ENCODE measurements around the gene SLC19A2. TPM values are rescaled to one million over a fixed set of nuclear protein-coding genes. Genes with fewer than 3 reads are reported as not detected.

Gene SLC19A2
- total RNA-seq, 1 experiment from 2014 or later: 10.1 TPM

- no peaks in the 10 kb centered on the region for H3K4me1 ChIP-seq (ENCODE audit: control insufficient read depth in 1 of 2, insufficient read depth in 2 of 2, low read length in 2 of 2)
- TF ChIP-seq SIN3A (IDR thresholded peaks at IDR 0.05; ENCODE audit: low read depth) (no peak), SP1 (IDR thresholded peaks at IDR 0.05; ENCODE audit: low read depth) (no peak), FOSL1 (IDR thresholded peaks at IDR 0.05; ENCODE audit: low read depth) (no peak), ATF3 (IDR thresholded peaks at IDR 0.05) (no peak), SRF (IDR thresholded peaks at IDR 0.05; ENCODE audit: low read depth) (no peak), EZH2phosphoT487 (IDR thresholded peaks at IDR 0.05; ENCODE audit: borderline replicate concordance) (no peak), ZFX (IDR thresholded peaks at IDR 0.05) (no peak), EZH2 (IDR thresholded peaks at IDR 0.05) (no peak), ELF1 (IDR thresholded peaks at IDR 0.05; ENCODE audit: borderline replicate concordance, low read depth) (no peak), YY1 (IDR thresholded peaks at IDR 0.05; ENCODE audit: extremely low read depth, insufficient replicate concordance, low read depth, low read length) (no peak), EGR1 (IDR thresholded peaks at IDR 0.05; ENCODE audit: low read depth) (no peak), RAD21 (IDR thresholded peaks at IDR 0.05; ENCODE audit: low read depth) (no peak), POLR2A (IDR thresholded peaks at IDR 0.05; ENCODE audit: borderline replicate concordance, extremely low read depth, insufficient read depth, insufficient read length) (no peak)
- H3K27me3 ChIP-seq (ENCODE audit: insufficient read depth, low read length): no peaks in the 10 kb centered on the region
- no peak within 1 kb of the TSS for H3K9ac ChIP-seq (ENCODE audit: low read length)
- H3K4me3 ChIP-seq (replicated peaks in 1 of 2; ENCODE audit: low read depth in 1 of 2, low read length in 2 of 2): no peak within 1 kb of the TSS
- no peak within 1 kb of the TSS for H2AFZ ChIP-seq (ENCODE audit: low read depth, low read length, poor library complexity, severe bottlenecking)
- H3K27ac ChIP-seq (ENCODE audit: low read depth, low read length): no peak within 1 kb of the TSS
- no peaks in the 10 kb centered on the region for H3K79me2 ChIP-seq (ENCODE audit: insufficient read depth, low read length)
- ChIA-PET CTCF (no interaction called here), POLR2A (no interaction called here), RAD21 (ENCODE audit: low non-redundant PET in 1 of 2, low total read pairs in 2 of 2, uncharacterized antibody in 2 of 2, unreplicated experiment in 2 of 2) (interaction anchor here in 1 of 2 experiments (0.5 kb wide), 1 partner anchor 289 kb away, joined by 3 read pairs; no protein-coding TSS in a partner anchor)
- BruUV-seq (replicated peaks): no TSS peak
- H3K9me3 ChIP-seq (ENCODE audit: control insufficient read depth in 1 of 2, insufficient read depth in 1 of 2, low read depth in 1 of 2, low read length in 2 of 2): no peaks in the 10 kb centered on the region
- H3K36me3 ChIP-seq (ENCODE audit: control insufficient read depth in 1 of 2, insufficient read depth in 2 of 2, low read length in 2 of 2): no peaks in the 10 kb centered on the region
- intact Hi-C loops (cut with micrococcal nuclease): no loop called here
- H4K20me1 ChIP-seq (ENCODE audit: insufficient read depth): no peaks in the 10 kb centered on the region
- ATAC-seq (no peak), DNase-seq (ENCODE audit: low read depth, low spot score) (no peak)
- no peak within 1 kb of the TSS for H3K4me2 ChIP-seq (ENCODE audit: low read length)
- H3K9me2 ChIP-seq (ENCODE audit: insufficient read depth): no peaks in the 10 kb centered on the region
These were observed 58.6 kb downstream of the SLC19A2 start, which contains the start of gene CCDC181 for GRCh38 chr1:169427081-169427641. TSS of gene CCDC181 (minus strand) at chr1:169427474. CDS start at chr1:169424927, 2,547 bp downstream.
